Stomach (tissue), 9 donors: ENCODE measurements around the gene SHMT2. TPM values are rescaled to one million over a fixed set of nuclear protein-coding genes. Genes with fewer than 3 reads are reported as not detected.

Experiments
- DNase-seq, 2 donors: peaks; one replicate each; pipeline versions ENCODE4 v3.0.0 to v3.0.0-alpha.2; 2013 to 2019
- H3K27ac ChIP-seq, 5 donors: fragments of 200-600 bp in 4 of 5; sonication (generic) in 4 of 5; one replicate each; pipeline ENCODE4 v1.5.1; 2013 to 2019; ENCODE audit warnings: mild to moderate bottlenecking in 1 of 5, moderate library complexity in 1 of 5
- H3K27me3 ChIP-seq, 3 donors: fragments of 200-600 bp; sonication (generic); one replicate each; pipeline ENCODE4 v1.5.1; 2017 to 2019; ENCODE audit warnings: mixed run types in 1 of 3
- H3K36me3 ChIP-seq, 4 donors: fragments of 200-600 bp; sonication (generic); 1 replicate in 3 of 4; 2 replicates in 1 of 4; pipeline ENCODE4 v1.5.1; 2016 to 2019
- H3K4me1 ChIP-seq, 4 donors: fragments of 200-600 bp; sonication (generic); one replicate each; pipeline ENCODE4 v1.5.1; 2016 to 2019
- H3K4me3 ChIP-seq, 4 donors: fragments of 200-600 bp; sonication (generic) in 3 of 4; one replicate each; pipeline ENCODE4 v1.5.1; 2016 to 2019; ENCODE audit warnings: mild to moderate bottlenecking in 1 of 4
- H3K9me3 ChIP-seq, 4 donors: fragments of 200-600 bp; sonication (generic); one replicate each; pipeline ENCODE4 v1.5.1; 2016 to 2019
- EP300 ChIP-seq: sonication (generic); formaldehyde crosslinking; IDR thresholded peaks from one replicate; pipeline ENCODE4 v1.6.1; 2017; ENCODE audit warnings: antibody characterized with exemption
- POLR2A ChIP-seq, 4 donors: fragments of 450-650 bp; IDR thresholded peaks; one replicate each; pipeline ENCODE4 v1.6.1; 2016; ENCODE audit warnings: antibody characterized with exemption in 4 of 4, control low read depth in 2 of 4, mild to moderate bottlenecking in 1 of 4, moderate library complexity in 1 of 4
- POLR2AphosphoS5 ChIP-seq, 3 donors: sonication (generic); formaldehyde crosslinking; IDR thresholded peaks; one replicate each; pipeline ENCODE4 v1.6.1; 2016; ENCODE audit warnings: antibody characterized with exemption in 3 of 3
- WGBS, 5 donors: extraction: QIAGEN DNeasy Blood & Tissue Kit in 3 of 5; methylation state at CpG; one replicate each; pipeline versions ENCODE4 v1.1.5 to v1.1.7; 2013 to 2018; 5-methylcytosine and 5-hydroxymethylcytosine counted together
- intact Hi-C: fragments of 100-400 bp; cut with DNase I; formaldehyde crosslinking; loops from one replicate; pipeline ENCODE4 v1.15.1; 2023; ENCODE audit warnings: low total_unique reads
- polyA plus RNA-seq, 3 donors: library from polyadenylated mRNA; stranded (reverse); fragments of 200-250 nt; gene quantifications; one replicate each; pipeline ENCODE4 v1.2.3, GENCODE V29; 2013
- total RNA-seq, 5 donors: library from RNA; depleted of rRNA; stranded (reverse); fragments of >200 nt; gene quantifications; one replicate each; pipeline versions ENCODE4 v1.1.0 to v1.2.3, GENCODE V29; 2014 to 2016
- TF ChIP-seq, protein P1 (sequence below), 7 experiments: fragments of 450-650 bp in 4 of 7; fragments of 200-600 bp in 3 of 7; sonication (generic) in 3 of 7; IDR thresholded peaks; one replicate each; pipeline ENCODE4 v1.5.1; 2016 to 2019; ENCODE audit warnings: antibody characterized with exemption in 7 of 7, control low read depth in 2 of 7, mild to moderate bottlenecking in 1 of 7
- donor health status: healthy with polysubstance abuse.
- donor health status: Bipolar disorder and iron deficiency.
- donor health status: healthy.

Gene SHMT2
- total and polyA plus RNA-seq, 8 donors: 26.1 to 93.7 (median 58.0) TPM

DNA sequence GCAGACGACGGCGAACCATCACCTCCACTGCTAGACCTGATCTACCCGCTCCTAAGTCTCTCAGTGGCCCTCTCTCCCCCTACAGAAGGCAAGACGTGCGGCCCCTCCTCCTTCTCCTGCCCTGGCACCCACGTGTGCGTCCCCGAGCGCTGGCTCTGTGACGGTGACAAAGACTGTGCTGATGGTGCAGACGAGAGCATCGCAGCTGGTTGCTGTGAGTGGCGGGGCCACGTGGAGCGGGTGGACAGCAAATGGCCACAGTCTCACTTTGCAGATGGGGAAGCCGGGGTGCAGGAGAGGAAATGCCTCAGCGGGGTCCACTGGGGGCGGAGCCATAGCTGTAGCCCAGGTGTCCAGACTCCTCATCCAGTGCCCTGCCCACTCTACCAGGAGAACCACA is 34.3 kb upstream of the SHMT2 start:
- no peaks in the 10 kb centered on the region for H3K4me1 ChIP-seq
- no peaks in the 10 kb centered on the region for H3K9me3 ChIP-seq
- no peak overlapping the region for H3K27ac ChIP-seq
- 88 to 93% (median 90%) methylated on average over 17 to 19 of the region's 19 CpGs for WGBS, 5 donors
- H3K4me3 ChIP-seq: no peak overlapping the region
- no peaks in the 10 kb centered on the region for H3K27me3 ChIP-seq
- intact Hi-C loops: no loop called here
- no peak for DNase-seq
- peaks cover 89 to 100% (median 100%) of the 10 kb centered on the region in 4 donors for H3K36me3 ChIP-seq
- TF ChIP-seq POLR2AphosphoS5 (IDR thresholded peaks at IDR 0.05) (no peak), EP300 (no peak), POLR2A (IDR thresholded peaks at IDR 0.05) (no peak)
- TF ChIP-seq, protein P1, sequence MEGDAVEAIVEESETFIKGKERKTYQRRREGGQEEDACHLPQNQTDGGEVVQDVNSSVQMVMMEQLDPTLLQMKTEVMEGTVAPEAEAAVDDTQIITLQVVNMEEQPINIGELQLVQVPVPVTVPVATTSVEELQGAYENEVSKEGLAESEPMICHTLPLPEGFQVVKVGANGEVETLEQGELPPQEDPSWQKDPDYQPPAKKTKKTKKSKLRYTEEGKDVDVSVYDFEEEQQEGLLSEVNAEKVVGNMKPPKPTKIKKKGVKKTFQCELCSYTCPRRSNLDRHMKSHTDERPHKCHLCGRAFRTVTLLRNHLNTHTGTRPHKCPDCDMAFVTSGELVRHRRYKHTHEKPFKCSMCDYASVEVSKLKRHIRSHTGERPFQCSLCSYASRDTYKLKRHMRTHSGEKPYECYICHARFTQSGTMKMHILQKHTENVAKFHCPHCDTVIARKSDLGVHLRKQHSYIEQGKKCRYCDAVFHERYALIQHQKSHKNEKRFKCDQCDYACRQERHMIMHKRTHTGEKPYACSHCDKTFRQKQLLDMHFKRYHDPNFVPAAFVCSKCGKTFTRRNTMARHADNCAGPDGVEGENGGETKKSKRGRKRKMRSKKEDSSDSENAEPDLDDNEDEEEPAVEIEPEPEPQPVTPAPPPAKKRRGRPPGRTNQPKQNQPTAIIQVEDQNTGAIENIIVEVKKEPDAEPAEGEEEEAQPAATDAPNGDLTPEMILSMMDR (IDR thresholded peaks at IDR 0.05): no peak

DNA sequence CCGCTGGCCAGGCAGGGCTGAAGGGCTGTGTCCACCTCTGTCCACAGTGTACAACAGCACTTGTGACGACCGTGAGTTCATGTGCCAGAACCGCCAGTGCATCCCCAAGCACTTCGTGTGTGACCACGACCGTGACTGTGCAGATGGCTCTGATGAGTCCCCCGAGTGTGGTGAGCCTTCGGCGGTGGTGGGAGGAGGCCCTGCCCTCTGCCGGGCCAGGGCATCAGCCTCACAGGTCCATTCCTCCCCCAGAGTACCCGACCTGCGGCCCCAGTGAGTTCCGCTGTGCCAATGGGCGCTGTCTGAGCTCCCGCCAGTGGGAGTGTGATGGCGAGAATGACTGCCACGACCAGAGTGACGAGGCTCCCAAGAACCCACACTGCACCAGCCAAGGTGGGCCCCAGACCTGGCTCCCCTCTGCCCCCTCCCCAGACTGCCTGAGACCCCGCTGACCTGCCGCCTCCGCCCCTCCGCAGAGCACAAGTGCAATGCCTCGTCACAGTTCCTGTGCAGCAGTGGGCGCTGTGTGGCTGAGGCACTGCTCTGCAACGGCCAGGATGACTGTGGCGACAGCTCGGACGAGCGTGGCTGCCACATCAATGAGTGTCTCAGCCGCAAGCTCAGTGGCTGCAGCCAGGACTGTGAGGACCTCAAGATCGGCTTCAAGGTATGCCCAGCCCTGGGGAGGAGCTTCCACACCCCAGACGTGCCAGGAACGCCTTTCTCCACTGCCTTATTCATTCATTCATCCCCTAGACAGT is 33.7 kb upstream of the SHMT2 start:
- DNase-seq: no peak
- 82 to 85% (median 84%) methylated on average over 19 to 34 of the region's 34 CpGs for WGBS, 5 donors
- Histone ChIP-seq H3K4me3 (no peak overlapping the region), H3K36me3 (peaks cover 94 to 100% (median 100%) of the 10 kb centered on the region in 4 donors), H3K9me3 (no peaks in the 10 kb centered on the region), H3K27me3 (no peaks in the 10 kb centered on the region), H3K27ac (no peak overlapping the region), H3K4me1 (no peaks in the 10 kb centered on the region)
- TF ChIP-seq EP300: no peak
- no peak for TF ChIP-seq POLR2A (IDR thresholded peaks at IDR 0.05)
- no peak for TF ChIP-seq POLR2AphosphoS5 (IDR thresholded peaks at IDR 0.05)
- TF ChIP-seq, protein P1 (IDR thresholded peaks at IDR 0.05): no peak
- intact Hi-C loops: no loop called here

DNA sequence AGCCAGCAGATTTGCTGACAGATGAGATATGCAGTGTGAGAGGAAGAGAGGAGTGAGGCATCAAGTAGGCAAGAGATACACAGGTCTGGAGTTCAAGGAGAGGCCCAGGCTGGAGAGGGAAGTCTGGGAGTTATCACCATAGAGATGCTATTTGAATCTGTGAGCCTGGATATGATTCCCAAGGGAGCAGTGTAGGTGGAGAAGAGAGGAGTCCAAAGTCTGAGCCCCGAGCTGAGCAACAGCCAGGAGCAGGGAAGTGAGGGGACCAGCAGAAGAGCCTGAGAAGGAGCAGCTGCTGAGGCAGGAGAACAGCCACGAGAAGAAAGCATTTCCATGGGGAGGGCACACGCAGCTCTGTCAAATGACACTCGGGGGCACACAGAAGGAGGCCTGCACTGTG is 33.1 kb upstream of the SHMT2 start:
- Histone ChIP-seq H3K9me3 (no peaks in the 10 kb centered on the region), H3K36me3 (peaks cover 92 to 100% (median 100%) of the 10 kb centered on the region in 4 donors), H3K4me1 (no peaks in the 10 kb centered on the region), H3K27ac (no peak overlapping the region), H3K4me3 (no peak overlapping the region), H3K27me3 (no peaks in the 10 kb centered on the region)
- intact Hi-C loops: no loop called here
- DNase-seq: no peak
- 66 to 83% (median 76%) methylated on average over 4 of the region's 4 CpGs for WGBS, 5 donors
- TF ChIP-seq POLR2A (IDR thresholded peaks at IDR 0.05) (no peak), EP300 (no peak), POLR2AphosphoS5 (IDR thresholded peaks at IDR 0.05) (no peak)
- TF ChIP-seq, protein P1 (IDR thresholded peaks at IDR 0.05): no peak

DNA sequence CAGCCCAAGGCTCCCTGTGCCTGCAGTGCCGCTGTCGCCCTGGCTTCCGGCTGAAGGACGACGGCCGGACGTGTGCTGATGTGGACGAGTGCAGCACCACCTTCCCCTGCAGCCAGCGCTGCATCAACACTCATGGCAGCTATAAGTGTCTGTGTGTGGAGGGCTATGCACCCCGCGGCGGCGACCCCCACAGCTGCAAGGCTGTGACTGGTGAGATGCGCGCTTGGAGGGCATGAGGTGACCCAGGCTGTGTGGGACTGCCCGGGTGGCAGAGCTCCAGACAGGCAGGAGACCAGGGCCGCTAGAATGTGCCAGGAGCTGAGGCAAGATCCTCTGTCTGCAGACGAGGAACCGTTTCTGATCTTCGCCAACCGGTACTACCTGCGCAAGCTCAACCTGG is 32.6 kb upstream of the SHMT2 start:
- no peak overlapping the region for H3K27ac ChIP-seq
- H3K4me1 ChIP-seq: no peaks in the 10 kb centered on the region
- H3K4me3 ChIP-seq: no peak overlapping the region
- peaks cover 93 to 100% (median 100%) of the 10 kb centered on the region in 4 donors for H3K36me3 ChIP-seq
- no peak for DNase-seq
- WGBS, 5 donors: 88 to 94% (median 92%) methylated on average over 19 to 22 of the region's 22 CpGs
- no peaks in the 10 kb centered on the region for H3K9me3 ChIP-seq
- TF ChIP-seq EP300 (no peak), POLR2AphosphoS5 (IDR thresholded peaks at IDR 0.05) (no peak), POLR2A (IDR thresholded peaks at IDR 0.05) (no peak)
- TF ChIP-seq, protein P1 (IDR thresholded peaks at IDR 0.05): no peak
- no peaks in the 10 kb centered on the region for H3K27me3 ChIP-seq
- intact Hi-C loops: no loop called here
